ENCODE measurements around the gene CUX1.
"Not testable (repeated sequence)": the region's sequence is repeated elsewhere in the genome, so short reads cannot be mapped to it uniquely, and the experiment has no call there.

Gene CUX1

GRCh38 chr7:101864039-101864438 lies 46.6 kb downstream of the CUX1 start:
- TF ChIP-seq CTCF (IDR thresholded peaks at IDR 0.05): no peak
- H3K27me3 ChIP-seq: no peaks in the 10 kb centered on the region
- peaks cover 20 to 23% of the 10 kb centered on the region in 2 experiments for H3K4me1 ChIP-seq (ENCODE audit: control insufficient read depth in 1 of 2, insufficient read depth in 1 of 2, low read depth in 1 of 2, low read length in 1 of 2)
- no peak overlapping the region for H3K4me3 ChIP-seq (ENCODE audit: low read depth in 1 of 2, low read length in 1 of 2)
- H3K27ac ChIP-seq: no peak overlapping the region
- H3K36me3 ChIP-seq: no peaks in the 10 kb centered on the region
- H3K9me3 ChIP-seq: no peaks in the 10 kb centered on the region

- Histone ChIP-seq H3K9me3 (no peaks in the 10 kb centered on the region), H3K27me3 (no peaks in the 10 kb centered on the region), H3K4me3 (ENCODE audit: low read depth in 1 of 2, low read length in 1 of 2) (no peak overlapping the region), H3K27ac (no peak overlapping the region), H3K36me3 (no peaks in the 10 kb centered on the region), H3K4me1 (ENCODE audit: control insufficient read depth in 1 of 2, insufficient read depth in 1 of 2, low read depth in 1 of 2, low read length in 1 of 2) (peaks cover 10 to 13% of the 10 kb centered on the region in 2 experiments)
- TF ChIP-seq CTCF (IDR thresholded peaks at IDR 0.05): no peak
Observed at GRCh38 chr7:101865031-101865430, 47.6 kb downstream of the CUX1 start.

GRCh38 chr7:101865455-101865854 lies 48.0 kb downstream of the CUX1 start:
- TF ChIP-seq CTCF (IDR thresholded peaks at IDR 0.05): no peak
- no peaks in the 10 kb centered on the region for H3K27me3 ChIP-seq
- no peaks in the 10 kb centered on the region for H3K9me3 ChIP-seq
- no peaks in the 10 kb centered on the region for H3K36me3 ChIP-seq
- no peak overlapping the region for H3K27ac ChIP-seq
- peaks cover 6 to 9% of the 10 kb centered on the region in 2 experiments for H3K4me1 ChIP-seq (ENCODE audit: control insufficient read depth in 1 of 2, insufficient read depth in 1 of 2, low read depth in 1 of 2, low read length in 1 of 2)
- no peak overlapping the region for H3K4me3 ChIP-seq (ENCODE audit: low read depth in 1 of 2, low read length in 1 of 2)

GRCh38 chr7:101866328-101866727 lies 48.9 kb downstream of the CUX1 start:
- H3K9me3 ChIP-seq: no peaks in the 10 kb centered on the region
- no peaks in the 10 kb centered on the region for H3K27me3 ChIP-seq
- peaks cover 2 to 10% of the 10 kb centered on the region in 2 experiments for H3K4me1 ChIP-seq (ENCODE audit: control insufficient read depth in 1 of 2, insufficient read depth in 1 of 2, low read depth in 1 of 2, low read length in 1 of 2)
- H3K4me3 ChIP-seq (ENCODE audit: low read depth in 1 of 2, low read length in 1 of 2): no peak overlapping the region
- no peak for TF ChIP-seq CTCF (IDR thresholded peaks at IDR 0.05)
- no peaks in the 10 kb centered on the region for H3K36me3 ChIP-seq
- H3K27ac ChIP-seq: no peak overlapping the region

- H3K36me3 ChIP-seq: no peaks in the 10 kb centered on the region
- no peaks in the 10 kb centered on the region for H3K27me3 ChIP-seq
- no peak overlapping the region for H3K27ac ChIP-seq
- H3K4me3 ChIP-seq (ENCODE audit: low read depth in 1 of 2, low read length in 1 of 2): no peak overlapping the region
- TF ChIP-seq CTCF (IDR thresholded peaks at IDR 0.05): no peak
- peaks cover 2 to 12% of the 10 kb centered on the region in 2 experiments for H3K4me1 ChIP-seq (ENCODE audit: control insufficient read depth in 1 of 2, insufficient read depth in 1 of 2, low read depth in 1 of 2, low read length in 1 of 2)
- H3K9me3 ChIP-seq: no peaks in the 10 kb centered on the region
Observed at GRCh38 chr7:101867265-101867664, 49.8 kb downstream of the CUX1 start.

- H3K4me1 ChIP-seq (ENCODE audit: control insufficient read depth in 1 of 2, insufficient read depth in 1 of 2, low read depth in 1 of 2, low read length in 1 of 2): peaks cover 2 to 10% of the 10 kb centered on the region in 2 experiments
- not testable (repeated sequence) for H3K27me3 ChIP-seq; H3K36me3 ChIP-seq; H3K4me3 ChIP-seq (ENCODE audit: low read depth in 1 of 2, low read length in 1 of 2); H3K9me3 ChIP-seq; H3K27ac ChIP-seq
Observed at GRCh38 chr7:101867681-101868080, 50.3 kb downstream of the CUX1 start.

Data from neutrophil (primary cell).